Karpas-422 (cell line): ENCODE data around the gene HDAC4. TPM values are rescaled to one million over a fixed set of nuclear protein-coding genes. Genes with fewer than 3 reads are reported as not detected.

Source experiments
- DNase-seq: peaks from one replicate; pipeline ENCODE4 v3.0.0-alpha.2; 2015
- H2AFZ ChIP-seq: fragments of 200-600 bp; sonication (generic); 2 replicates; pipeline ENCODE4 v1.6.1; 2014; ENCODE audit warnings: antibody characterized with exemption, low read length, mixed read lengths
- H3K27ac ChIP-seq: fragments of 200-600 bp; sonication (generic); 2 replicates; pipeline ENCODE4 v1.5.1; 2014; ENCODE audit warnings: mild to moderate bottlenecking, low read length, moderate library complexity
- H3K27me3 ChIP-seq: fragments of 200-600 bp; sonication (generic); 2 replicates; pipeline ENCODE4 v1.6.1; 2014; ENCODE audit warnings: low read length, mixed read lengths
- H3K36me3 ChIP-seq: fragments of 200-600 bp; sonication (generic); 2 replicates; pipeline ENCODE4 v1.6.1; 2014; ENCODE audit warnings: low read length, mixed read lengths; ENCODE audit not compliant: insufficient read depth
- H3K4me1 ChIP-seq: fragments of 200-600 bp; sonication (generic); 2 replicates; pipeline ENCODE4 v1.6.1; 2014; ENCODE audit warnings: mild to moderate bottlenecking, low read length, mixed read lengths
- H3K4me2 ChIP-seq: fragments of 200-600 bp; sonication (generic); 2 replicates; pipeline ENCODE4 v1.6.1; 2014; ENCODE audit warnings: low read length, low read depth, mild to moderate bottlenecking; ENCODE audit not compliant: poor library complexity, severe bottlenecking
- H3K4me3 ChIP-seq: fragments of 200-600 bp; sonication (generic); 2 replicates; pipeline ENCODE4 v1.5.1; 2014; ENCODE audit warnings: mild to moderate bottlenecking, antibody characterized with exemption, low read length, mixed read lengths
- H3K79me2 ChIP-seq: fragments of 200-600 bp; sonication (generic); 2 replicates; pipeline ENCODE4 v1.6.1; 2014; ENCODE audit warnings: mild to moderate bottlenecking, low read length, mixed read lengths
- H3K9ac ChIP-seq: fragments of 200-600 bp; sonication (generic); 2 replicates; pipeline ENCODE4 v1.6.0; 2014; ENCODE audit warnings: low read length
- H3K9me2 ChIP-seq: fragments of 200-600 bp; sonication (generic), shearing (Covaris generic); replicated peaks from 2 replicates; pipeline ENCODE4 v1.6.0; 2014; ENCODE audit warnings: mild to moderate bottlenecking, low read length, moderate library complexity; ENCODE audit not compliant: insufficient read depth
- H3K9me3 ChIP-seq: fragments of 300-700, 200-600 bp; sonication (generic); 2 replicates; pipeline ENCODE4 v1.6.1; 2014; ENCODE audit warnings: low read length, mixed read lengths
- H4K20me1 ChIP-seq: fragments of 200-600 bp; sonication (generic); 2 replicates; pipeline ENCODE4 v1.6.1; 2014; ENCODE audit warnings: mild to moderate bottlenecking, antibody characterized with exemption, low read length, low read depth; ENCODE audit not compliant: insufficient read depth
- total RNA-seq: library from RNA; depleted of rRNA; stranded (reverse); fragments of >200 nt; shearing (Covaris generic); gene quantifications from 2 replicates; pipeline ENCODE4 v1.2.3, GENCODE V29; 2014; ENCODE audit warnings: low replicate concordance

HDAC4 gene
- total RNA-seq, 1 experiment from 2014 or later: 8.5 TPM

DNA sequence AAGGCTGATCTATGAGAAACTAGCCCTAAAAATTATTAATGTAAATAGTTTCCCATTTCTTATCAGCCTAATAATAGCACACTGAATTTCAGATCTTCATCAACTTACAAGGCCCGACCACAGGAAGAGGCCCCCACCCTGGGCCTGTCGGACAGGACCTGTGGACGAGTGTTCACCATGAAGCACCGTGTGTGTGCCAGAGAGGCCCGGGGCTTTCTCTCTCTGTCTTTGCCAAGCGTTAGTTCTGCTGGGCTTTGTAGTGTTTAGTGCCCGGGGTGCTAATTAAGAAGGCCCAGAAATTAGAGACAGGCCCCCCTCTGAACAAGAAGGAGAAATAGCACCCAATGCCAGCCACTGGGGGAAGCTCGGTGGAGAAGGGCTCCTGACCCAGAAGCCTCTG, 287.2 kb downstream of the HDAC4 start:
- H4K20me1 ChIP-seq: no peaks in the 10 kb centered on the region
- no peak for DNase-seq
- no peak overlapping the region for H3K4me2 ChIP-seq
- H3K9me3 ChIP-seq: no peaks in the 10 kb centered on the region
- H3K9ac ChIP-seq: no peak overlapping the region
- H3K79me2 ChIP-seq: no peaks in the 10 kb centered on the region
- no peak overlapping the region for H2AFZ ChIP-seq
- no peaks in the 10 kb centered on the region for H3K36me3 ChIP-seq
- H3K27me3 ChIP-seq: no peaks in the 10 kb centered on the region
- H3K9me2 ChIP-seq: no peaks in the 10 kb centered on the region
- H3K4me1 ChIP-seq: no peaks in the 10 kb centered on the region
- no peak overlapping the region for H3K27ac ChIP-seq
- H3K4me3 ChIP-seq: no peak overlapping the region

- Histone ChIP-seq H2AFZ (no peak overlapping the region), H3K9me3 (no peaks in the 10 kb centered on the region), H3K36me3 (no peaks in the 10 kb centered on the region), H3K27ac (no peak overlapping the region), H3K9me2 (no peaks in the 10 kb centered on the region), H3K4me3 (no peak overlapping the region), H3K9ac (no peak overlapping the region), H3K79me2 (no peaks in the 10 kb centered on the region), H3K4me1 (no peaks in the 10 kb centered on the region), H4K20me1 (no peaks in the 10 kb centered on the region), H3K27me3 (no peaks in the 10 kb centered on the region), H3K4me2 (no peak overlapping the region)
- no peak for DNase-seq
These were observed 287.6 kb downstream of the HDAC4 start for GRCh38 chr2:239113171-239113570.

DNA sequence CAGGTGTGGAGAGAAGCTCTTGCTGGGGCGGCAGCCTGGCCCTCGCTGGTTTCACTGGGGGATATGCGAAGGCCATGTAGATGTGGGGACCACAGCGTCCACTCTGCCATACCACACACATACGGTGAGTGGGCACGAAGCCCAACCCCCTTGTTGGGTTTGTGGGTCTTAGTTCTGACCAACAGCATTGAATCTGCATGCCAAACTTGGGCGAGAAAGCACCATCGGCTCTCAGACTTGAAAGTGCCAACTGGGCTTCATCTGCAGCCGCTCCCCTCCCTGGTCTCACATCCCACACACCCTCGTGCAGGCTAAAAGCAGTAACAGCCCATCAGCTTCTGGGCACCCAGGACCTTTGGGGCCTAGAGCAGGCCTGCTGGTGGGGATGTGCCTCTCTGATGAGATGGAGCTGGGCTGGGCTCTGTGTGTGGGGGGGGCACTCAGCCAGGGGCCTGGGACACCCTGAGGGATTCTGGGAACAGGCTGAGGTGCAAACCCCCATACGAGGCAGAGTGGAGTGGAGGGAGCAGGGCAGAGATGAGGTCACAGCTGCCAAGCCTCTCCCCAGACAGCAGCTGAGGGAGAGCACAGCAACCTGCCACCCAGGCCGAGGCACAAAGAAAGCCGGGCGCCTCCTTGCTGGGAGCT, 288.6 kb downstream of the HDAC4 start:
- Histone ChIP-seq H3K36me3 (no peaks in the 10 kb centered on the region), H3K27me3 (no peaks in the 10 kb centered on the region), H3K4me1 (no peaks in the 10 kb centered on the region), H2AFZ (no peak overlapping the region), H4K20me1 (no peaks in the 10 kb centered on the region), H3K9ac (no peak overlapping the region), H3K9me2 (no peaks in the 10 kb centered on the region), H3K27ac (no peak overlapping the region), H3K4me3 (no peak overlapping the region), H3K4me2 (no peak overlapping the region), H3K79me2 (no peaks in the 10 kb centered on the region), H3K9me3 (no peaks in the 10 kb centered on the region)
- DNase-seq: no peak

GRCh38 chr2:239111401-239112100, 289.3 kb downstream of the HDAC4 start:
- no peaks in the 10 kb centered on the region for H3K27me3 ChIP-seq
- H3K9me3 ChIP-seq: no peaks in the 10 kb centered on the region
- no peaks in the 10 kb centered on the region for H4K20me1 ChIP-seq
- H3K4me1 ChIP-seq: no peaks in the 10 kb centered on the region
- H2AFZ ChIP-seq: no peak overlapping the region
- no peak overlapping the region for H3K4me2 ChIP-seq
- H3K36me3 ChIP-seq: no peaks in the 10 kb centered on the region
- no peak overlapping the region for H3K27ac ChIP-seq
- H3K9ac ChIP-seq: no peak overlapping the region
- no peaks in the 10 kb centered on the region for H3K9me2 ChIP-seq
- DNase-seq: no peak
- no peak overlapping the region for H3K4me3 ChIP-seq
- no peaks in the 10 kb centered on the region for H3K79me2 ChIP-seq

GRCh38 chr2:239110595-239111048, 290.2 kb downstream of the HDAC4 start:
- no peak overlapping the region for H2AFZ ChIP-seq
- H3K27me3 ChIP-seq: no peaks in the 10 kb centered on the region
- no peak overlapping the region for H3K27ac ChIP-seq
- no peaks in the 10 kb centered on the region for H4K20me1 ChIP-seq
- H3K79me2 ChIP-seq: no peaks in the 10 kb centered on the region
- H3K9me2 ChIP-seq: no peaks in the 10 kb centered on the region
- DNase-seq: no peak
- H3K4me3 ChIP-seq: no peak overlapping the region
- no peaks in the 10 kb centered on the region for H3K4me1 ChIP-seq
- H3K36me3 ChIP-seq: no peaks in the 10 kb centered on the region
- no peaks in the 10 kb centered on the region for H3K9me3 ChIP-seq
- H3K4me2 ChIP-seq: no peak overlapping the region
- no peak overlapping the region for H3K9ac ChIP-seq

DNA sequence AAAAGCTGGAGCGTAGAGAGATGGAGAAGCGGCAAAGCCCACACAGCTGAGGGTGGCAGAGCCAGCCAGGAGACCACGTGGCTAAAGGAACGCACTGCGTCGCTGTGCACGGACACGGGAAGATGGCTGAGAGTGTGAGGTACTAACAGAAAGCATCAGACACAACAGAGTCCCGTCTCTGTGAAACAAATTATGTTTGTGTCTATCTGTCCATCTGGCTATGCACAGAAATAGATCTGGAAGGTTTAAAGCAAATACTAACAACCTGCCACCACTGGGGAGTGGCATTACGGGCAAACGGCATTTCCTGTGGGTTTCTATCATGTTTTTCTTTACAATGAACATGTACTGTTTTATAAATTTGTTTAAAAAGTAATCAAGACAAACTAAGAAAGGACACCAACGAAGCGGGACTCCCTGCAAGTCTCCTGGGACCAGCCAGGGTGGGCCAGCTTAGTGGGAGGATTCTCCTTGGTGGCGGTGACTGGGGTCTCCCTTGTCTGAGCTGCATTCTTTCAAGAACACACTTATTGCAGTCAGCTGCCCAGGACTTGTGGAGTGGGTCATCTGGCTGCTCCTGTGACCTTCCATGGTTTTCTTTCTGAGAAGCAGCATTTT, 290.8 kb downstream of the HDAC4 start:
- DNase-seq: no peak
- Histone ChIP-seq H3K27me3 (no peaks in the 10 kb centered on the region), H3K79me2 (no peaks in the 10 kb centered on the region), H4K20me1 (no peaks in the 10 kb centered on the region), H2AFZ (no peak overlapping the region), H3K36me3 (no peaks in the 10 kb centered on the region), H3K4me1 (no peaks in the 10 kb centered on the region), H3K9ac (no peak overlapping the region), H3K9me3 (no peaks in the 10 kb centered on the region), H3K4me3 (no peak overlapping the region), H3K9me2 (no peaks in the 10 kb centered on the region), H3K4me2 (no peak overlapping the region), H3K27ac (no peak overlapping the region)

DNA sequence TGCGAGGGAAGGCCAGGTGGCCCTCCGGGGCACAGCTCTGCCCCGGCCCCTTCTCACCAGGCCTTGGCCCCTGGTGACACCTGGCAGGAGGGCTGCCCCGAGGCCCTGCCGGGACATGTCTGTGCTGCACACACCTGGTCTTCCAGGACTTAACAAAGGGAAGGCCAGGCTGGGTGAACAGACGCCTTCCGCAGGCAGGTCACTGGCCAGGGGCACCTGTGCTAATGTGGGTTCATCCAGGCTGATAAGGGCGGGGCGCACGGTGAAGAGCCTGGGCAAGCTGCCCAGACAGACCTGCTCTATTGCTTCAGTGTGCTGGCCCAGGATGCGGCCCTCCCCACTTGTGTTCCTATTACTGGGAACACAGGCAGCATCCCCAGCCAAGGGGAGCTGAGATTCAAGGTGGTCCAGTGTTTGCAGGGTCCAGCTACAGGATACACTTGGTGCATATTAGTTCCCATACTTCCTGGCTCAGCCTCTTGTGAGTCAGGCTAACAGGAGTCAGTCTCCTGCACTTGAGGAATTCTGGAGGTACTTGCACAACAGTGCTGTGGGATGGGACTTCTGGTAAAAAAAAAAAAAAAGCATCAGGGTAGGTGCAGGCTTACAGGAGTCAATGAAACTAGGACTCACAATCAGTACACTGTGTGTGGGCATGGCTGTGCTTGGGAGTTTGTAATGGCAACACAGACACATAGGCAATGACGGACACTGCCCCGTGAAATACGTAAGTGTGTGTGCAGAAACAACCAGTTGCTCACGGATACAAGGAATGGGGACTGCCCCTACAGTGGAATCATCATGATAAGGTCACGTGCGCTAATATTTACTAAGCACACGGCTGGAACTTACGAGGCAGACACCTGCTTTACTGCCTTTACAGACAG, 291.5 kb downstream of the HDAC4 start:
- no peak overlapping the region for H3K4me2 ChIP-seq
- no peak overlapping the region for H3K27ac ChIP-seq
- no peaks in the 10 kb centered on the region for H4K20me1 ChIP-seq
- no peaks in the 10 kb centered on the region for H3K79me2 ChIP-seq
- no peaks in the 10 kb centered on the region for H3K27me3 ChIP-seq
- no peaks in the 10 kb centered on the region for H3K9me3 ChIP-seq
- H3K4me3 ChIP-seq: no peak overlapping the region
- H2AFZ ChIP-seq: no peak overlapping the region
- H3K36me3 ChIP-seq: no peaks in the 10 kb centered on the region
- DNase-seq: no peak
- H3K4me1 ChIP-seq: no peaks in the 10 kb centered on the region
- no peak overlapping the region for H3K9ac ChIP-seq
- no peaks in the 10 kb centered on the region for H3K9me2 ChIP-seq

DNA sequence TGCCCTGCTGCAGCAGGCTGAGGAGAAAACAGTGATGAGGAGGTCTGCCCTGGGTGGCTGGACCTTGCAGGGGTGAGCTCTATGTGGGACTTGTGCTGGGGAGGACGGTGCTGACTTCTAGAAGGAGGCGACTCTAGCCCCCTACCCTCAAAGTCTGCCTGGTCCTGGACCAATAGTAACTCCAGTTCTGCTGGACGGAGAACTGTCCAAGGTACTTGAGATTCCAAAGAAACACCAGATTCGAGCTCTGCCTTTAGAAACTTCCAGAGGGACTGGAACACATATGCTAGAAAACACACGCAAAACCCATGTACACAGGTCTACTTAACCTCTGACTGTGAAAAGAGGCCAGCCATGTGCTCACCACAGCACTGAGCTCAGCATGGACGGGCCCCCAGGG, 292.4 kb downstream of the HDAC4 start:
- no peak overlapping the region for H3K4me2 ChIP-seq
- no peaks in the 10 kb centered on the region for H3K9me2 ChIP-seq
- DNase-seq: no peak
- no peaks in the 10 kb centered on the region for H3K36me3 ChIP-seq
- H3K27ac ChIP-seq: no peak overlapping the region
- H3K4me3 ChIP-seq: no peak overlapping the region
- H4K20me1 ChIP-seq: no peaks in the 10 kb centered on the region
- H3K27me3 ChIP-seq: no peaks in the 10 kb centered on the region
- no peak overlapping the region for H2AFZ ChIP-seq
- H3K9me3 ChIP-seq: no peaks in the 10 kb centered on the region
- no peak overlapping the region for H3K9ac ChIP-seq
- no peaks in the 10 kb centered on the region for H3K79me2 ChIP-seq
- no peaks in the 10 kb centered on the region for H3K4me1 ChIP-seq
